ENCODE measurements around the gene CACNA1C. TPM values are rescaled to one million over a fixed set of nuclear protein-coding genes. Genes with fewer than 3 reads are reported as not detected.

CACNA1C gene
- total and polyA plus RNA-seq, 8 donors: 0.31 to 55.8 (median 7.2) TPM

- TF ChIP-seq CTCF (IDR thresholded peaks at IDR 0.05): no peak
- TF ChIP-seq EP300 (IDR thresholded peaks at IDR 0.05): no peak
- no peak for TF ChIP-seq POLR2AphosphoS5 (IDR thresholded peaks at IDR 0.05)
- TF ChIP-seq POLR2A (IDR thresholded peaks at IDR 0.05): no peak
- intact Hi-C loops (cut with DNase I; ENCODE audit: low total_unique reads): no loop called here
- 59 to 77% (median 70%) methylated on average over 8 of the region's 8 CpGs for WGBS, 5 donors
These were observed 601.5 kb downstream of the CACNA1C start for GRCh38 chr12:2654311-2654710.

DNA sequence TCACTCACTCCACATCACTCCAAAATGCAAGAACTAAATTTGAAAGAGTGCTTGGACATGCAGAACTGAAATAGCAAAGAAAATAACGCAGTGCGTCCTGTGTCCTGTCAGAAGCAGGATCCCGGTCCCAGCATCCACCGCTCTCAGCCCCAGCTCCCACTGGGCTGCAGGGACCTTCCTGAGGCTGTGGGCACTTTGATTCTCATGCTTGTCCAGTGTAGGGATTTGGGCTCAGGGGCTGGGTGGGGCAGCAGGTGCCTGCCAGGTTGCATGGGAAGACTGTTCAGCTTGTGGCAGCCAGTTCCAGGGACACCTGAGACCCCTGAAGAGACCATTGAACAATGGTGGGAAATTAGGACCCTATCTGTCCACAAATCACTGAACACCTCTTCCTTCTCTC, 602.0 kb downstream of the CACNA1C start:
- DNase-seq: no peak
- no peaks in the 10 kb centered on the region for H3K9me3 ChIP-seq
- peaks cover 0 to 9% (median 0%) of the 10 kb centered on the region in 3 donors for H3K27me3 ChIP-seq
- peaks cover 0 to 11% (median 0%) of the 10 kb centered on the region in 4 donors for H3K4me1 ChIP-seq
- TF ChIP-seq POLR2A (IDR thresholded peaks at IDR 0.05) (no peak), POLR2AphosphoS5 (IDR thresholded peaks at IDR 0.05) (no peak), CTCF (IDR thresholded peaks at IDR 0.05) (no peak), EP300 (IDR thresholded peaks at IDR 0.05) (no peak)
- WGBS, 5 donors: 63 to 72% (median 66%) methylated on average over 4 of the region's 4 CpGs
- H3K27ac ChIP-seq: no peak overlapping the region
- no peak overlapping the region for H3K4me3 ChIP-seq
- peaks cover 7 to 77% (median 33%) of the 10 kb centered on the region in 4 donors for H3K36me3 ChIP-seq
- intact Hi-C loops (cut with DNase I; ENCODE audit: low total_unique reads): no loop called here

More at GRCh38 chr12:2654311-2654710, 601.5 kb downstream of the CACNA1C start:
- H3K27ac ChIP-seq: no peak overlapping the region
- H3K9me3 ChIP-seq: no peaks in the 10 kb centered on the region
- peaks cover 0 to 16% (median 0%) of the 10 kb centered on the region in 4 donors for H3K4me1 ChIP-seq
- H3K4me3 ChIP-seq: no peak overlapping the region
- H3K36me3 ChIP-seq: peaks cover 7 to 73% (median 30%) of the 10 kb centered on the region in 4 donors
- no peak for DNase-seq
- peaks cover 0 to 9% (median 0%) of the 10 kb centered on the region in 3 donors for H3K27me3 ChIP-seq

GRCh38 chr12:2662524-2662923, 609.7 kb downstream of the CACNA1C start:
- Histone ChIP-seq H3K4me3 (no peak overlapping the region), H3K9me3 (no peaks in the 10 kb centered on the region), H3K27ac (no peak overlapping the region), H3K27me3 (no peaks in the 10 kb centered on the region), H3K36me3 (peaks cover 6 to 86% (median 35%) of the 10 kb centered on the region in 4 donors), H3K4me1 (no peaks in the 10 kb centered on the region)
- 94 to 100% (median 97%) methylated on average over 2 of the region's 2 CpGs for WGBS, 5 donors
- TF ChIP-seq POLR2A (IDR thresholded peaks at IDR 0.05): no peak
- no peak for TF ChIP-seq EP300 (IDR thresholded peaks at IDR 0.05)
- TF ChIP-seq POLR2AphosphoS5 (IDR thresholded peaks at IDR 0.05): no peak
- TF ChIP-seq CTCF (IDR thresholded peaks at IDR 0.05): no peak
- no peak for DNase-seq
- intact Hi-C loops (cut with DNase I; ENCODE audit: low total_unique reads): no loop called here

- 76 to 90% (median 85%) methylated on average over 4 to 7 of the region's 7 CpGs for WGBS, 5 donors
- H3K9me3 ChIP-seq: no peaks in the 10 kb centered on the region
- peaks cover 10 to 87% (median 49%) of the 10 kb centered on the region in 4 donors for H3K36me3 ChIP-seq
- intact Hi-C loops (cut with DNase I; ENCODE audit: low total_unique reads): no loop called here
- no peaks in the 10 kb centered on the region for H3K4me1 ChIP-seq
- H3K27ac ChIP-seq: no peak overlapping the region
- no peak overlapping the region for H3K4me3 ChIP-seq
- no peaks in the 10 kb centered on the region for H3K27me3 ChIP-seq
- no peak for DNase-seq
- TF ChIP-seq POLR2A (IDR thresholded peaks at IDR 0.05): no peak
- no peak for TF ChIP-seq CTCF (IDR thresholded peaks at IDR 0.05)
- TF ChIP-seq EP300 (IDR thresholded peaks at IDR 0.05): no peak
- TF ChIP-seq POLR2AphosphoS5 (IDR thresholded peaks at IDR 0.05): no peak
These were observed 612.2 kb downstream of the CACNA1C start for GRCh38 chr12:2664721-2665577.
